SU-DHL-6 (cell line): ENCODE data around the gene ERBB4.

ENCODE experiments used
- H2AFZ ChIP-seq: fragments of 200-600 bp; sonication (generic); 2 replicates; pipeline ENCODE4 v1.6.1; 2014; ENCODE audit warnings: low read depth, mild to moderate bottlenecking, moderate library complexity, mixed read lengths, antibody characterized with exemption, low read length; ENCODE audit not compliant: severe bottlenecking
- H3F3A ChIP-seq: fragments of 200-600 bp; shearing (Covaris generic); 2 replicates; pipeline ENCODE4 v1.6.0; 2016; ENCODE audit warnings: antibody characterized with exemption, mild to moderate bottlenecking; ENCODE audit not compliant: insufficient read depth
- H3K27ac ChIP-seq: fragments of 200-600 bp; sonication (generic); 2 replicates; pipeline ENCODE4 v1.5.1; 2016; ENCODE audit warnings: low read depth, mild to moderate bottlenecking, low read length, moderate library complexity, mixed read lengths
- H3K27me3 ChIP-seq: fragments of 200-600 bp; sonication (generic), shearing (Covaris generic); 2 replicates; pipeline ENCODE4 v1.6.0; 2014; ENCODE audit warnings: mild to moderate bottlenecking, low read length
- H3K36me3 ChIP-seq: fragments of 200-600 bp; sonication (generic); 2 replicates; pipeline ENCODE4 v1.6.1; 2014; ENCODE audit warnings: mild to moderate bottlenecking, low read length, mixed read lengths
- H3K4me2 ChIP-seq: fragments of 300-600, 200-600 bp; shearing (Covaris generic), sonication (generic); 2 replicates; pipeline ENCODE4 v1.6.0; 2014; ENCODE audit warnings: low read length, low read depth, mild to moderate bottlenecking; ENCODE audit not compliant: poor library complexity, severe bottlenecking
- H3K4me3 ChIP-seq: fragments of 200-600 bp; sonication (generic); 2 replicates; pipeline ENCODE4 v1.5.1; 2014; ENCODE audit warnings: antibody characterized with exemption, low read length, mild to moderate bottlenecking, mixed read lengths; ENCODE audit not compliant: insufficient read depth, poor library complexity, severe bottlenecking
- H3K79me2 ChIP-seq: fragments of 200-600 bp; sonication (generic); 2 replicates; pipeline ENCODE4 v1.6.1; 2014; ENCODE audit warnings: mild to moderate bottlenecking, low read length, moderate library complexity; ENCODE audit not compliant: insufficient read depth
- H3K9ac ChIP-seq: fragments of 200-600 bp; sonication (generic); 2 replicates; pipeline ENCODE4 v1.7.0; 2014; ENCODE audit warnings: mild to moderate bottlenecking, low read length
- H3K9me2 ChIP-seq: fragments of 200-600 bp; sonication (generic); replicated peaks from 2 replicates; pipeline ENCODE4 v1.6.1; 2014; ENCODE audit warnings: low read length; ENCODE audit not compliant: insufficient read depth
- H3K9me3 ChIP-seq: fragments of 200-600 bp; sonication (generic); 2 replicates; pipeline ENCODE4 v1.6.1; 2014; ENCODE audit warnings: low read length, mixed read lengths; ENCODE audit not compliant: insufficient read depth
- H4K20me1 ChIP-seq: fragments of 200-600 bp; sonication (generic); 2 replicates; pipeline ENCODE4 v1.6.1; 2014; ENCODE audit warnings: low read depth, mild to moderate bottlenecking, antibody characterized with exemption, low read length, moderate library complexity, mixed read lengths
- CTCF ChIP-seq: fragments of 200-600 bp; sonication (generic); IDR thresholded peaks from one replicate; pipeline ENCODE4 v1.5.1; 2017; ENCODE audit warnings: antibody characterized with exemption, mild to moderate bottlenecking, low read length, moderate library complexity; ENCODE audit not compliant: insufficient read depth, poor library complexity, severe bottlenecking
- EZH2phosphoT487 ChIP-seq: fragments of 200-600 bp; sonication (generic), shearing (Covaris generic); conservative IDR thresholded peaks from 2 replicates; pipeline ENCODE4 v1.6.1; 2018; ENCODE audit warnings: mild to moderate bottlenecking, antibody characterized with exemption, low read length, moderate library complexity, mixed read lengths

Gene ERBB4

GRCh38 chr2:212337036-212337435 is 201.6 kb downstream of the ERBB4 start:
- no peaks in the 10 kb centered on the region for H3K36me3 ChIP-seq
- no peak overlapping the region for H3K4me3 ChIP-seq
- H2AFZ ChIP-seq, result no peak overlapping the region
- H3K27me3 ChIP-seq, result no peaks in the 10 kb centered on the region
- no peak overlapping the region for H3K4me2 ChIP-seq
- no peaks in the 10 kb centered on the region for H3K9me2 ChIP-seq
- no peaks in the 10 kb centered on the region for H3K79me2 ChIP-seq
- no peak overlapping the region for H3K27ac ChIP-seq
- H4K20me1 ChIP-seq, result no peaks in the 10 kb centered on the region
- no peak for TF ChIP-seq CTCF
- TF ChIP-seq EZH2phosphoT487, result no peak
- H3K9ac ChIP-seq, result no peak overlapping the region
- no peaks in the 10 kb centered on the region for H3K9me3 ChIP-seq
- no peaks in the 10 kb centered on the region for H3F3A ChIP-seq

- Histone ChIP-seq H3K9me3 (no peaks in the 10 kb centered on the region), H3K4me2 (no peak overlapping the region)
Measured at GRCh38 chr2:212330263-212330662, 208.3 kb downstream of the ERBB4 start.

GRCh38 chr2:212328712-212329496 is 209.7 kb downstream of the ERBB4 start:
- Histone ChIP-seq H3K79me2 (no peaks in the 10 kb centered on the region), H2AFZ (no peak overlapping the region), H3K9ac (no peak overlapping the region), H3K27me3 (no peaks in the 10 kb centered on the region), H3K27ac (no peak overlapping the region), H3K9me2 (no peaks in the 10 kb centered on the region), H3K9me3 (no peaks in the 10 kb centered on the region), H3K4me3 (no peak overlapping the region), H3K36me3 (no peaks in the 10 kb centered on the region), H3F3A (no peaks in the 10 kb centered on the region), H4K20me1 (no peaks in the 10 kb centered on the region), H3K4me2 (no peak overlapping the region)
- TF ChIP-seq CTCF (no peak), EZH2phosphoT487 (no peak)

More at GRCh38 chr2:212330263-212330662, 208.3 kb downstream of the ERBB4 start:
- no peaks in the 10 kb centered on the region for H3K9me2 ChIP-seq
- H2AFZ ChIP-seq, result no peak overlapping the region
- no peak overlapping the region for H3K4me3 ChIP-seq
- no peak overlapping the region for H3K27ac ChIP-seq
- H4K20me1 ChIP-seq, result no peaks in the 10 kb centered on the region
- no peaks in the 10 kb centered on the region for H3K36me3 ChIP-seq
- no peak overlapping the region for H3K9ac ChIP-seq
- no peaks in the 10 kb centered on the region for H3F3A ChIP-seq
- no peaks in the 10 kb centered on the region for H3K27me3 ChIP-seq
- TF ChIP-seq EZH2phosphoT487, result no peak
- H3K79me2 ChIP-seq, result no peaks in the 10 kb centered on the region

GRCh38 chr2:212328136-212328535 is 210.5 kb downstream of the ERBB4 start:
- H3K36me3 ChIP-seq, result no peaks in the 10 kb centered on the region
- H3K4me2 ChIP-seq, result no peak overlapping the region
- H3K4me3 ChIP-seq, result no peak overlapping the region
- H3K27ac ChIP-seq, result no peak overlapping the region
- H3K27me3 ChIP-seq, result no peaks in the 10 kb centered on the region
- H3K9ac ChIP-seq, result no peak overlapping the region
- H3K9me2 ChIP-seq, result no peaks in the 10 kb centered on the region
- H2AFZ ChIP-seq, result no peak overlapping the region
- H3F3A ChIP-seq, result no peaks in the 10 kb centered on the region
- TF ChIP-seq EZH2phosphoT487 (no peak), CTCF (no peak)
- H3K9me3 ChIP-seq, result no peaks in the 10 kb centered on the region
- no peaks in the 10 kb centered on the region for H3K79me2 ChIP-seq
- no peaks in the 10 kb centered on the region for H4K20me1 ChIP-seq
